ENCODE results near the gene EPS8L1.

The EPS8L1 gene

DNA sequence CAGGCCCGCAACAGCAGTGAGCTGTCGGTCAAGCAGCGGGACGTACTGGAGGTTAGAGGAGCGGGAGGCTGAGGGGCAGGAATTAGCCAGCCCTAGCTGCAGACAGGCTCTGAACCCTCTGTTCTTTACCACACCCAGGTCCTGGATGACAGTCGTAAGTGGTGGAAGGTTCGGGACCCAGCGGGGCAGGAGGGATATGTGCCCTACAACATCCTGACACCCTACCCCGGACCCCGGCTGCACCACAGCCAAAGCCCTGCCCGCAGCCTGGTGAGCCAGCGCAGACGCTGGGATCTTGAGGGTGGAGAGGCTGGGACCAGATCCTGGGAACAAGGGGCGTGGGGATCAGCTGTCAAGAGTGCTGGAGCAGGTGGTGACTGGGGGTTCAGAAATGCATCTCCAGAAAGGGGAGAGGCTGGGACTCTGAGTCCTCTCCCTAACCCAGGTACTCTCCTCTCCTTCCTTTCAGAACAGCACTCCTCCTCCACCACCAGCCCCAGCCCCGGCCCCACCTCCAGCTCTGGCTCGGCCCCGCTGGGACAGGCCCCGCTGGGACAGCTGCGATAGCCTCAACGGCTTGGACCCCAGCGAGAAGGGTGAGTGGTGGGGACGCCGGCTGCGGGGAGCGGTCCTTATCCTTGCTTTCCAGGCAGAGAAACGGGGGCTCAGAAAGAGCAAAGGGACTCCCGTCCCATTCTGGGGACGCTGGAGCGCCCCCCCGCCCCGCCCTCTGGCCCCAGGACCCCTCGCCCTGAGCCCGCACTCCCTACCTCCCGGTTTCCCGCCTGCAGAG lies 10.4 kb downstream of the EPS8L1 start:
- TF ChIP-seq, protein P1, sequence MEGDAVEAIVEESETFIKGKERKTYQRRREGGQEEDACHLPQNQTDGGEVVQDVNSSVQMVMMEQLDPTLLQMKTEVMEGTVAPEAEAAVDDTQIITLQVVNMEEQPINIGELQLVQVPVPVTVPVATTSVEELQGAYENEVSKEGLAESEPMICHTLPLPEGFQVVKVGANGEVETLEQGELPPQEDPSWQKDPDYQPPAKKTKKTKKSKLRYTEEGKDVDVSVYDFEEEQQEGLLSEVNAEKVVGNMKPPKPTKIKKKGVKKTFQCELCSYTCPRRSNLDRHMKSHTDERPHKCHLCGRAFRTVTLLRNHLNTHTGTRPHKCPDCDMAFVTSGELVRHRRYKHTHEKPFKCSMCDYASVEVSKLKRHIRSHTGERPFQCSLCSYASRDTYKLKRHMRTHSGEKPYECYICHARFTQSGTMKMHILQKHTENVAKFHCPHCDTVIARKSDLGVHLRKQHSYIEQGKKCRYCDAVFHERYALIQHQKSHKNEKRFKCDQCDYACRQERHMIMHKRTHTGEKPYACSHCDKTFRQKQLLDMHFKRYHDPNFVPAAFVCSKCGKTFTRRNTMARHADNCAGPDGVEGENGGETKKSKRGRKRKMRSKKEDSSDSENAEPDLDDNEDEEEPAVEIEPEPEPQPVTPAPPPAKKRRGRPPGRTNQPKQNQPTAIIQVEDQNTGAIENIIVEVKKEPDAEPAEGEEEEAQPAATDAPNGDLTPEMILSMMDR (IDR thresholded peaks at IDR 0.05; ENCODE audit: borderline replicate concordance, control extremely low read depth, extremely low read depth, insufficient read depth, missing control alignments), result no peak
- DNase-seq (ENCODE audit: low spot score), result no peak
- in situ Hi-C loops (cut with MboI; ENCODE audit: low sequenced_read_pairs, unreplicated experiment), result no loop called here

GRCh38 chr19:55086730-55087541 lies 11.3 kb downstream of the EPS8L1 start:
- TF ChIP-seq, protein P1 (IDR thresholded peaks at IDR 0.05; ENCODE audit: borderline replicate concordance, control extremely low read depth, extremely low read depth, insufficient read depth, missing control alignments), result no peak
- in situ Hi-C loops (cut with MboI; ENCODE audit: low sequenced_read_pairs, unreplicated experiment), result no loop called here
- peak; percentile 80 for DNase-seq (ENCODE audit: low spot score)

DNA sequence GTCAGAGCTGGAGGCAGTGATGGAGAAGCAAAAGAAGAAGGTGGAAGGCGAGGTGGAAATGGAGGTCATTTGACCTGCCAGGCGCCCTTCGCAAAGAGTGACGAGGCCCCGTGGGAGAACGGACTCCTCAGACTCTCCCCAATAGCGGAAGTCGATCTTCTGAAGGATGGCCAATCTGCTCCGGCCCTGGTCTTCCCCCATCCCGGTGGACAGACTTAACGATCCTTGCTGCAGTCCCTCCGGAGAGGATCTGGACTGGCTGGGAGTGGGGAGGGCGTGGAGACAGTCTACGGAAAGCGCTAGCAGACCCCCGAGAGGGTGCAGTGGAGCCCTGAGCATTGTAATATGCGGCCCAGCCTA lies 11.9 kb downstream of the EPS8L1 start:
- DNase-seq (ENCODE audit: low spot score), result no peak
- TF ChIP-seq, protein P1 (IDR thresholded peaks at IDR 0.05; ENCODE audit: borderline replicate concordance, control extremely low read depth, extremely low read depth, insufficient read depth, missing control alignments), result no peak
- in situ Hi-C loops (cut with MboI; ENCODE audit: low sequenced_read_pairs, unreplicated experiment), result no loop called here

DNA sequence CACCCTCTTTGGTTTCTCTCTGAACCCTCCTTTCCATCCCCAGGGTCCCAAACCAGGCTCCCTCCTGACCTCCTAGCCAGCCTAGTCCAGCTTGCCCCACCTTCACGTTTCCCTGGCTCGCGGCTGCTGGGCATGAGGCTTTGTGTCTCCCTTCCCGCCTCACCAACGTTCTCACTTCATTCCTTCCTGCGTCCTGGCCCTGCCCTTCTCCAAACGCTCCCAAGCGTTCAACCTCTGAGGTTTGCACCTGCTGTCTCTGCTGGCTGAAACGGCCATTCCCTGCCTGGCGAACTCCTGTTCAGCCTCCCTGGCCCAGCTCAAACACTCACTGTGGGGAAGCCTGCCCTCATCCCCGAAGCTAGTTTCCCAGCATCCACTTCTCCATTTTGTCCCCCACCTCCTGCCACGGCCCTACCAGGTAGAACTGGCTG lies 12.4 kb downstream of the EPS8L1 start:
- in situ Hi-C loops (cut with MboI; ENCODE audit: low sequenced_read_pairs, unreplicated experiment), result no loop called here
- TF ChIP-seq, protein P1 (IDR thresholded peaks at IDR 0.05; ENCODE audit: borderline replicate concordance, control extremely low read depth, extremely low read depth, insufficient read depth, missing control alignments), result no peak
- DNase-seq (ENCODE audit: low spot score), result no peak

- peak; percentile 84 for DNase-seq (ENCODE audit: low spot score)
- in situ Hi-C loops (cut with MboI; ENCODE audit: low sequenced_read_pairs, unreplicated experiment), result no loop called here
- TF ChIP-seq, protein P1 (IDR thresholded peaks at IDR 0.05; ENCODE audit: borderline replicate concordance, control extremely low read depth, extremely low read depth, insufficient read depth, missing control alignments), result peak; percentile 66
These were observed 13.1 kb downstream of the EPS8L1 start for GRCh38 chr19:55088543-55089341.

GRCh38 chr19:55089342-55089944 lies 13.8 kb downstream of the EPS8L1 start:
- DNase-seq (ENCODE audit: low spot score), result no peak
- in situ Hi-C loops (cut with MboI; ENCODE audit: low sequenced_read_pairs, unreplicated experiment), result no loop called here
- TF ChIP-seq, protein P1 (IDR thresholded peaks at IDR 0.05; ENCODE audit: borderline replicate concordance, control extremely low read depth, extremely low read depth, insufficient read depth, missing control alignments), result no peak
